HEK293 (cell line): Measurements from ENCODE around the gene CTR9.

Source experiments
- CTCF ChIA-PET: fragments of 350-600 bp; formaldehyde crosslinking; extraction: SDS; loops from one replicate; lab custom pipeline; 2021; ENCODE audit warnings: antibody characterized with exemption; lab: Yijun Ruan, JAX
- POLR2A ChIA-PET: fragments of 300-600 bp; formaldehyde crosslinking; extraction: SDS; loops from one replicate; lab custom pipeline; 2020; ENCODE audit warnings: antibody characterized with exemption, inconsistent platforms; lab: Yijun Ruan, JAX
- H3K27ac ChIP-seq: fragments of 200-500 bp; sonication (Bioruptor generic); 2 replicates; pipeline ENCODE4 v1.5.1; 2014; ENCODE audit warnings: low read depth, low read length, control low read depth, inconsistent platforms; ENCODE audit errors: extremely low read depth
- H3K36me3 ChIP-seq, 2 experiments: fragments of 200-500 bp in 1 of 2; sonication (Bioruptor generic) in 1 of 2; 1 replicate in 1 of 2; 2 replicates in 1 of 2; pipeline ENCODE4 v1.5.1; 2014 to 2017; ENCODE audit warnings: inconsistent platforms in 2 of 2, low read length in 2 of 2; ENCODE audit not compliant: control insufficient read depth in 2 of 2, insufficient read depth in 1 of 2
- H3K4me1 ChIP-seq: fragments of 200-500 bp; sonication (Bioruptor generic); 2 replicates; pipeline ENCODE4 v1.5.1; 2014; ENCODE audit warnings: mild to moderate bottlenecking, low read length, inconsistent platforms; ENCODE audit not compliant: control insufficient read depth, insufficient read depth
- H3K4me3 ChIP-seq: 2 replicates; pipeline ENCODE4 v1.5.1; 2011; ENCODE audit warnings: low read depth, mild to moderate bottlenecking, control low read depth, low read length, moderate library complexity
- H3K9me3 ChIP-seq: fragments of 200-500 bp; sonication (Bioruptor generic); 2 replicates; pipeline ENCODE4 v1.5.1; 2014; ENCODE audit warnings: low read depth, low read length, inconsistent platforms; ENCODE audit not compliant: control insufficient read depth, insufficient read depth
- PATZ1 ChIP-seq: fragments of 450-650 bp; formaldehyde crosslinking; IDR thresholded peaks from 2 replicates; pipeline ENCODE4 v1.5.1; 2016; ENCODE audit warnings: missing biosample characterization, missing genetic modification characterization
- SCRT2 ChIP-seq: fragments of 450-650 bp; formaldehyde crosslinking; IDR thresholded peaks from 2 replicates; pipeline ENCODE4 v1.5.1; 2016; ENCODE audit warnings: missing biosample characterization, missing genetic modification characterization
- TCF7L2 ChIP-seq: IDR thresholded peaks from 2 replicates; pipeline ENCODE4 v1.6.1; 2011; ENCODE audit warnings: low read depth, mild to moderate bottlenecking, inconsistent platforms, low read length, moderate library complexity, borderline replicate concordance
- ZBTB49 ChIP-seq: fragments of 450-650 bp; formaldehyde crosslinking; IDR thresholded peaks from 2 replicates; pipeline ENCODE4 v1.5.1; 2016; ENCODE audit warnings: missing biosample characterization, missing genetic modification characterization, low read depth
- ZFP3 ChIP-seq: fragments of 450-650 bp; formaldehyde crosslinking; IDR thresholded peaks from 2 replicates; pipeline ENCODE4 v1.5.1; 2016; ENCODE audit warnings: low read depth, missing biosample characterization, missing genetic modification characterization
- ZFP69B ChIP-seq: fragments of 450-650 bp; formaldehyde crosslinking; IDR thresholded peaks from 2 replicates; pipeline ENCODE4 v1.5.1; 2016; ENCODE audit warnings: missing biosample characterization, missing genetic modification characterization
- ZNF248 ChIP-seq: fragments of 450-650 bp; formaldehyde crosslinking; IDR thresholded peaks from 2 replicates; pipeline ENCODE4 v1.5.1; 2017; ENCODE audit warnings: missing biosample characterization, missing genetic modification characterization
- ZNF274 ChIP-seq, 2 experiments: fragments of 200-500 bp in 1 of 2; fragments of 450-650 bp in 1 of 2; sonication (Bioruptor generic) in 1 of 2; formaldehyde crosslinking in 1 of 2; IDR thresholded peaks; 2 replicates each; pipeline versions ENCODE4 v1.5.1 to v1.6.1; 2014 to 2016; ENCODE audit warnings: borderline replicate concordance in 1 of 2, inconsistent platforms in 1 of 2, low read length in 1 of 2, missing biosample characterization in 1 of 2, missing genetic modification characterization in 1 of 2
- ZNF341 ChIP-seq: fragments of 450-650 bp; formaldehyde crosslinking; IDR thresholded peaks from 2 replicates; pipeline ENCODE4; 2016; ENCODE audit warnings: low read depth, missing biosample characterization, missing genetic modification characterization
- ZNF48 ChIP-seq: fragments of 450-650 bp; formaldehyde crosslinking; IDR thresholded peaks from 2 replicates; pipeline ENCODE4 v1.5.1; 2016; ENCODE audit warnings: missing biosample characterization, missing genetic modification characterization
- ZNF488 ChIP-seq: fragments of 450-650 bp; formaldehyde crosslinking; IDR thresholded peaks from 2 replicates; pipeline ENCODE4 v1.5.1; 2016; ENCODE audit warnings: missing biosample characterization, missing genetic modification characterization
- ZNF548 ChIP-seq: fragments of 450-650 bp; formaldehyde crosslinking; IDR thresholded peaks from 2 replicates; pipeline ENCODE4 v1.5.1; 2016; ENCODE audit warnings: missing biosample characterization, missing genetic modification characterization
- ZNF629 ChIP-seq: fragments of 450-650 bp; formaldehyde crosslinking; IDR thresholded peaks from 2 replicates; pipeline ENCODE4 v1.5.1; 2017; ENCODE audit warnings: missing biosample characterization, missing genetic modification characterization
- ZNF654 ChIP-seq: fragments of 450-650 bp; formaldehyde crosslinking; IDR thresholded peaks from 2 replicates; pipeline ENCODE4 v1.5.1; 2016; ENCODE audit warnings: low read depth, missing biosample characterization, missing genetic modification characterization
- ZNF830 ChIP-seq: fragments of 450-650 bp; IDR thresholded peaks from 2 replicates; pipeline ENCODE4 v1.5.0; 2018; ENCODE audit warnings: missing biosample characterization, missing genetic modification characterization, low read depth, mild to moderate bottlenecking, moderate library complexity
- ZSCAN5A ChIP-seq: fragments of 450-650 bp; formaldehyde crosslinking; IDR thresholded peaks from 2 replicates; pipeline ENCODE4 v1.5.1; 2016; ENCODE audit warnings: missing biosample characterization, missing genetic modification characterization
- TF ChIP-seq, protein P1 (sequence below): fragments of 450-650 bp; formaldehyde crosslinking; conservative IDR thresholded peaks from 2 replicates; pipeline ENCODE4 v1.5.1; 2016; ENCODE audit warnings: low read depth, missing biosample characterization, missing genetic modification characterization
- TF ChIP-seq, protein P2 (sequence below): fragments of 450-650 bp; IDR thresholded peaks from 2 replicates; pipeline ENCODE4 v1.5.1; 2018; ENCODE audit warnings: missing biosample characterization, mild to moderate bottlenecking, missing genetic modification characterization

Gene CTR9

GRCh38 chr11:10749476-10749875 is 1.6 kb upstream of the CTR9 start:
- POLR2A ChIA-PET, result no interaction called here
- Histone ChIP-seq H3K36me3 (peaks cover 3 to 19% of the 10 kb centered on the region in 2 experiments; a peak in 2 of 3 replicates), H3K27ac (no peak overlapping the region), H3K9me3 (no peaks in the 10 kb centered on the region), H3K4me3 (no peak overlapping the region), H3K4me1 (no peaks in the 10 kb centered on the region)
- CTCF ChIA-PET, result interaction anchor here (0.6 kb wide), 1 partner anchor 185 kb away, joined by 3 read pairs; no protein-coding TSS in a partner anchor
- TF ChIP-seq SCRT2 (tag by site-specific recombination) (no peak), ZNF48 (tag by site-specific recombination) (no peak), ZSCAN5A (tag by site-specific recombination) (no peak), ZNF274 (IDR thresholded peaks at IDR 0.05; ENCODE audit: low read length) (no peak), ZNF274 (tag by site-specific recombination; IDR thresholded peaks at IDR 0.05; ENCODE audit: borderline replicate concordance) (no peak), ZNF654 (no peak), ZNF548 (no peak), ZNF629 (tag by site-specific recombination) (no peak), ZNF830 (no peak), ZNF248 (tag by site-specific recombination) (no peak), ZNF341 (tag by site-specific recombination) (no peak), ZBTB49 (tag by site-specific recombination) (no peak), PATZ1 (tag by site-specific recombination) (no peak), ZNF488 (tag by site-specific recombination) (no peak), ZFP69B (no peak), ZFP3 (tag by site-specific recombination) (no peak), TCF7L2 (no peak)
- TF ChIP-seq, protein P1, sequence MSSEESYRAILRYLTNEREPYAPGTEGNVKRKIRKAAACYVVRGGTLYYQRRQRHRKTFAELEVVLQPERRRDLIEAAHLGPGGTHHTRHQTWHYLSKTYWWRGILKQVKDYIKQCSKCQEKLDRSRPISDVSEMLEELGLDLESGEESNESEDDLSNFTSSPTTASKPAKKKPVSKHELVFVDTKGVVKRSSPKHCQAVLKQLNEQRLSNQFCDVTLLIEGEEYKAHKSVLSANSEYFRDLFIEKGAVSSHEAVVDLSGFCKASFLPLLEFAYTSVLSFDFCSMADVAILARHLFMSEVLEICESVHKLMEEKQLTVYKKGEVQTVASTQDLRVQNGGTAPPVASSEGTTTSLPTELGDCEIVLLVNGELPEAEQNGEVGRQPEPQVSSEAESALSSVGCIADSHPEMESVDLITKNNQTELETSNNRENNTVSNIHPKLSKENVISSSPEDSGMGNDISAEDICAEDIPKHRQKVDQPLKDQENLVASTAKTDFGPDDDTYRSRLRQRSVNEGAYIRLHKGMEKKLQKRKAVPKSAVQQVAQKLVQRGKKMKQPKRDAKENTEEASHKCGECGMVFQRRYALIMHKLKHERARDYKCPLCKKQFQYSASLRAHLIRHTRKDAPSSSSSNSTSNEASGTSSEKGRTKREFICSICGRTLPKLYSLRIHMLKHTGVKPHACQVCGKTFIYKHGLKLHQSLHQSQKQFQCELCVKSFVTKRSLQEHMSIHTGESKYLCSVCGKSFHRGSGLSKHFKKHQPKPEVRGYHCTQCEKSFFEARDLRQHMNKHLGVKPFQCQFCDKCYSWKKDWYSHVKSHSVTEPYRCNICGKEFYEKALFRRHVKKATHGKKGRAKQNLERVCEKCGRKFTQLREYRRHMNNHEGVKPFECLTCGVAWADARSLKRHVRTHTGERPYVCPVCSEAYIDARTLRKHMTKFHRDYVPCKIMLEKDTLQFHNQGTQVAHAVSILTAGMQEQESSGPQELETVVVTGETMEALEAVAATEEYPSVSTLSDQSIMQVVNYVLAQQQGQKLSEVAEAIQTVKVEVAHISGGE (tag by site-specific recombination), result no peak
- TF ChIP-seq, protein P2, sequence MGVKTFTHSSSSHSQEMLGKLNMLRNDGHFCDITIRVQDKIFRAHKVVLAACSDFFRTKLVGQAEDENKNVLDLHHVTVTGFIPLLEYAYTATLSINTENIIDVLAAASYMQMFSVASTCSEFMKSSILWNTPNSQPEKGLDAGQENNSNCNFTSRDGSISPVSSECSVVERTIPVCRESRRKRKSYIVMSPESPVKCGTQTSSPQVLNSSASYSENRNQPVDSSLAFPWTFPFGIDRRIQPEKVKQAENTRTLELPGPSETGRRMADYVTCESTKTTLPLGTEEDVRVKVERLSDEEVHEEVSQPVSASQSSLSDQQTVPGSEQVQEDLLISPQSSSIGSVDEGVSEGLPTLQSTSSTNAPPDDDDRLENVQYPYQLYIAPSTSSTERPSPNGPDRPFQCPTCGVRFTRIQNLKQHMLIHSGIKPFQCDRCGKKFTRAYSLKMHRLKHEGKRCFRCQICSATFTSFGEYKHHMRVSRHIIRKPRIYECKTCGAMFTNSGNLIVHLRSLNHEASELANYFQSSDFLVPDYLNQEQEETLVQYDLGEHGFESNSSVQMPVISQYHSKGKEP (tag by site-specific recombination), result no peak
